HepG2 (cell line): ENCODE results near the gene WDR59. TPM values are rescaled to one million over a fixed set of nuclear protein-coding genes. Genes with fewer than 3 reads are reported as not detected.

ENCODE experiments used
- ATAC-seq: fragments of 200-7000 bp; cut with Tn5 transposase; 3 replicates; pipeline ENCODE4 v1.9.1; 2020; ENCODE audit warnings: mild to moderate bottlenecking, moderate library complexity
- BruUV-seq: library from RNA; stranded (reverse); fragments of 400-500 nt; replicated peaks from 2 replicates; lab custom pipeline; 2021; lab: Mats Ljungman, UMichigan
- CTCF ChIA-PET: fragments of 300-600 bp; formaldehyde crosslinking; extraction: SDS; loops from one replicate; lab custom pipeline; 2021; ENCODE audit warnings: low total read pairs, inconsistent platforms, low intra/inter-chr PET ratio; lab: Yijun Ruan, JAX
- POLR2A ChIA-PET: fragments of 350-600 bp; sonication (Branson Sonifier 250); formaldehyde crosslinking; loops from one replicate; lab custom pipeline; 2020; ENCODE audit warnings: antibody characterized with exemption, inconsistent platforms; lab: Yijun Ruan, JAX
- DNase-seq: peaks from one replicate; pipeline ENCODE4 v3.0.0-alpha.2; 2015; ENCODE audit warnings: low spot score
- FAIRE-seq: peaks from 3 replicates; lab custom pipeline; 2011; peaks lifted over from hg19 to GRCh38; lab: Jason Lieb, UNC
- H2AFZ ChIP-seq: one replicate; pipeline ENCODE4 v1.6.1; 2011; ENCODE audit warnings: low read length, inconsistent platforms
- H3K27ac ChIP-seq: fragments of 300-600 bp; 3 replicates; pipeline ENCODE4 v1.8.0; 2011; ENCODE audit warnings: mixed run types, mild to moderate bottlenecking, mixed read lengths, low read length, inconsistent platforms; ENCODE audit not compliant: insufficient read depth; ENCODE audit errors: extremely low read length
- H3K27me3 ChIP-seq, 2 experiments: fragments of 200-600 bp in 1 of 2; 2 replicates in 1 of 2; 3 replicates in 1 of 2; pipeline versions ENCODE4 v1.6.0 to v1.8.0; 2011; ENCODE audit warnings: low read length in 2 of 2, mild to moderate bottlenecking in 2 of 2, moderate library complexity in 2 of 2, inconsistent platforms in 1 of 2; ENCODE audit not compliant: insufficient read depth in 2 of 2, control insufficient read depth in 1 of 2
- H3K36me3 ChIP-seq, 2 experiments: fragments of 200-600 bp in 1 of 2; replicated peaks in 1 of 2; 2 replicates in 1 of 2; 3 replicates in 1 of 2; pipeline versions ENCODE4 v1.5.1 to v1.8.0; 2011; ENCODE audit warnings: low read length in 2 of 2, inconsistent platforms in 1 of 2; ENCODE audit not compliant: insufficient read depth in 2 of 2, control insufficient read depth in 1 of 2
- H3K4me1 ChIP-seq: 2 replicates; pipeline ENCODE4 v1.5.1; 2012; ENCODE audit warnings: low read length, inconsistent platforms; ENCODE audit not compliant: insufficient read depth
- H3K4me2 ChIP-seq: 2 replicates; pipeline ENCODE4 v1.6.0; 2011; ENCODE audit warnings: low read depth, low read length, inconsistent platforms
- H3K4me3 ChIP-seq, 3 experiments: fragments of 200-600 bp in 1 of 3; sonication (generic), shearing (Covaris generic) in 1 of 3; replicated peaks in 1 of 3; 2 replicates each; pipeline ENCODE4 v1.5.1; 2011 to 2016; ENCODE audit warnings: low read length in 3 of 3, inconsistent platforms in 2 of 3, low read depth in 2 of 3, mild to moderate bottlenecking in 2 of 3, control low read depth in 1 of 3, mixed read lengths in 1 of 3; ENCODE audit not compliant: insufficient read depth in 1 of 3
- H3K79me2 ChIP-seq: one replicate; pipeline ENCODE4 v1.6.1; 2011; ENCODE audit warnings: low read length, inconsistent platforms; ENCODE audit not compliant: insufficient read depth
- H3K9ac ChIP-seq: 2 replicates; pipeline ENCODE4 v1.6.0; 2011; ENCODE audit warnings: mild to moderate bottlenecking, low read depth, low read length, inconsistent platforms; ENCODE audit not compliant: insufficient read depth
- H3K9me3 ChIP-seq: 2 replicates; pipeline ENCODE4 v1.5.1; 2012; ENCODE audit warnings: mild to moderate bottlenecking, low read length
- H4K20me1 ChIP-seq: 2 replicates; pipeline ENCODE4 v1.6.0; 2011; ENCODE audit warnings: inconsistent platforms, mild to moderate bottlenecking, low read length, moderate library complexity; ENCODE audit not compliant: insufficient read depth
- BHLHE40 ChIP-seq: IDR thresholded peaks from 2 replicates; pipeline ENCODE4 v1.6.1; 2011; ENCODE audit warnings: low read length, improper control_type of control experiment
- CBX5 ChIP-seq: sonication (generic); formaldehyde crosslinking; IDR thresholded peaks from 2 replicates; pipeline ENCODE4 v1.4.0; 2020; ENCODE audit warnings: missing genetic modification reagents, borderline replicate concordance
- GLI4 ChIP-seq: sonication (generic); formaldehyde crosslinking; IDR thresholded peaks from 2 replicates; pipeline ENCODE4 v1.5.1; 2020; ENCODE audit warnings: missing genetic modification reagents, mild to moderate bottlenecking, moderate library complexity, borderline replicate concordance
- JUNB ChIP-seq: sonication (generic); formaldehyde crosslinking; IDR thresholded peaks from 2 replicates; pipeline ENCODE4 v1.8.0; 2022; ENCODE audit warnings: missing genetic modification reagents, mild to moderate bottlenecking, borderline replicate concordance
- PPARG ChIP-seq: conservative IDR thresholded peaks from 2 replicates; pipeline ENCODE4 v1.6.1; 2016; ENCODE audit warnings: missing biosample characterization, missing genetic modification reagents
- RELA ChIP-seq: sonication (generic); formaldehyde crosslinking; IDR thresholded peaks from 2 replicates; pipeline ENCODE4 v1.4.0; 2020; ENCODE audit warnings: missing genetic modification reagents
- SPEN ChIP-seq: sonication (generic); formaldehyde crosslinking; IDR thresholded peaks from 2 replicates; pipeline ENCODE4 v1.5.1; 2020; ENCODE audit warnings: low read depth, mild to moderate bottlenecking, missing genetic modification reagents
- U2AF1 ChIP-seq: fragments of 200-400 bp; formaldehyde crosslinking; optimal IDR thresholded peaks from 2 replicates; pipeline ENCODE3; 2017; ENCODE audit warnings: mild to moderate bottlenecking, low read depth, low read length
- ZNF121 ChIP-seq: sonication (generic); formaldehyde crosslinking; IDR thresholded peaks from 2 replicates; pipeline ENCODE4 v1.5.0; 2020; ENCODE audit warnings: mild to moderate bottlenecking, missing genetic modification reagents
- ZNF230 ChIP-seq: sonication (generic); formaldehyde crosslinking; IDR thresholded peaks from 2 replicates; pipeline ENCODE4 v1.4.0; 2020; ENCODE audit warnings: mild to moderate bottlenecking, missing genetic modification reagents
- ZNF383 ChIP-seq: sonication (generic); formaldehyde crosslinking; IDR thresholded peaks from 2 replicates; pipeline ENCODE4 v1.4.0; 2020; ENCODE audit warnings: missing genetic modification reagents, mild to moderate bottlenecking, borderline replicate concordance
- ZNF44 ChIP-seq: sonication (generic); formaldehyde crosslinking; IDR thresholded peaks from 2 replicates; pipeline ENCODE4 v1.5.1; 2020; ENCODE audit warnings: mild to moderate bottlenecking, missing genetic modification reagents
- ZNF790 ChIP-seq: sonication (generic); formaldehyde crosslinking; IDR thresholded peaks from 2 replicates; pipeline ENCODE4 v1.8.0; 2022; ENCODE audit warnings: missing genetic modification reagents, mild to moderate bottlenecking, borderline replicate concordance
- WGBS: methylation state at CpG from one replicate; pipeline ENCODE4 v1.1.6; 2017; ENCODE audit warnings: low lambda C conversion rate; 5-methylcytosine and 5-hydroxymethylcytosine counted together
- in situ Hi-C: cut with HindIII; loops from 2 replicates; pipeline ENCODE4 v1.10.0; 2017; ENCODE audit warnings: low pct_unique_long_range_greater_than_20kb; ENCODE audit not compliant: extremely low pct_ligation_motif_present
- intact Hi-C: fragments of 100-400 bp; cut with micrococcal nuclease; formaldehyde crosslinking; loops from one replicate; pipeline ENCODE4 v1.10.0; 2022; ENCODE audit not compliant: unreplicated experiment
- polyA plus RNA-seq, 8 experiments: library from polyadenylated mRNA; depleted of rRNA in 3 of 8; stranded (reverse) in 7 of 8; unstranded in 1 of 8; fragments of >200 nt; fragmentation: Illumina TruSeq in 4 of 8; extraction: Trizol in 4 of 8; gene quantifications; 2 replicates each; pipeline versions ENCODE4 v1.2.1 to v1.2.3, GENCODE V29; 2011 to 2016; ENCODE audit warnings: low read depth in 4 of 8, missing spikeins in 1 of 8, mixed read lengths in 1 of 8; ENCODE audit not compliant: insufficient read depth in 1 of 8
- total RNA-seq, 5 experiments: library from RNA; depleted of rRNA; stranded (reverse); fragments of >200 nt; fragmentation: Illumina TruSeq; extraction: Trizol; gene quantifications; 2 replicates each; pipeline ENCODE4 v1.2.3, GENCODE V29; 2016; ENCODE audit warnings: low read depth in 1 of 5
- TF ChIP-seq, protein P1 (sequence below): sonication (generic); formaldehyde crosslinking; IDR thresholded peaks from 2 replicates; pipeline ENCODE4 v1.8.0; 2022; ENCODE audit warnings: missing genetic modification reagents, mild to moderate bottlenecking, inconsistent platforms, borderline replicate concordance
- TF ChIP-seq, protein P2 (sequence below): sonication (generic); formaldehyde crosslinking; IDR thresholded peaks from 2 replicates; pipeline ENCODE4 v1.4.0; 2020; ENCODE audit warnings: mild to moderate bottlenecking, missing genetic modification reagents
- TF ChIP-seq, protein P3 (sequence below): sonication (generic); formaldehyde crosslinking; IDR thresholded peaks from 2 replicates; pipeline ENCODE4 v1.4.0; 2020; ENCODE audit warnings: missing genetic modification reagents

Gene WDR59
- total and polyA plus RNA-seq, 2 of the 13 experiments (the other 11 are each of a cell fraction or from before 2014, with no cell fraction given) = 65.2 to 306 TPM

DNA sequence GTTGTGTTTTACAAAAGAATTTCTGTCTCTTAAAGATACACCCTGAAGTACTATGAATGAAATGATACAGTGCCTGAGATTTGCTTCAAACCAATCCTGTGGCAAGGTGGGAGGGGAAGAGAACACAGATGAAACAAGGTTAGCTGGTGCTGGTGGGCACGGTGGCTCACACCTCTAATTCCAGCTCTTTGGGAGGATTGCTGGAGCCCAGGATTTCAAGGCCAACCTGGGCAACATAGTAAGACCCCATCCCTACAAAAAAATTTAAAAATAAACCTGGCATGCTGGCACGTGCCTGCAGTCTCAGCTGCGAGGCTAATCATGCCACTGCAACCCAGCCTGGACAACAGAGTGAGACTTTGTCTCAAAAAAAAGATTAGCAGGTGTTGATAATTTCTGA lies 143.0 kb downstream of the WDR59 start:
- Histone ChIP-seq H3K9ac (no peak overlapping the region), H2AFZ (no peak overlapping the region), H3K36me3 (no peaks in the 10 kb centered on the region), H3K27ac (no peak overlapping the region), H4K20me1 (no peaks in the 10 kb centered on the region), H3K4me3 (no peak overlapping the region), H3K9me3 (no peaks in the 10 kb centered on the region), H3K4me1 (peaks cover 12% of the 10 kb centered on the region), H3K79me2 (no peaks in the 10 kb centered on the region), H3K27me3 (peaks cover 5 to 13% of the 10 kb centered on the region in 2 experiments; a peak in 3 of 5 replicates), H3K4me2 (no peak overlapping the region)
- DNase-seq = no peak
- intact Hi-C loops = no loop called here
- BruUV-seq = no TSS peak
- ChIA-PET POLR2A (interaction anchor here (0.7 kb wide), 1 partner anchor 31 kb away, joined by 3 read pairs; no protein-coding TSS in a partner anchor), CTCF (no interaction called here)
- WGBS = 6% methylated on average over 3 of the region's 3 CpGs
- no peak for ATAC-seq
- in situ Hi-C loops = no loop called here
- no peak for FAIRE-seq
- TF ChIP-seq PPARG (CRISPR knock-in tag) (no peak), CBX5 (CRISPR knock-in tag) (no peak), GLI4 (no peak), BHLHE40 (peak; percentile 32; the same call in 1 of the 2 replicates), ZNF121 (CRISPR knock-in tag) (peak; percentile 71), ZNF44 (CRISPR knock-in tag) (no peak), U2AF1 (no peak), ZNF790 (CRISPR knock-in tag) (no peak), SPEN (CRISPR knock-in tag) (no peak), ZNF383 (CRISPR knock-in tag) (no peak), JUNB (no peak), RELA (no peak), ZNF230 (CRISPR knock-in tag) (no peak)
- TF ChIP-seq, protein P1, sequence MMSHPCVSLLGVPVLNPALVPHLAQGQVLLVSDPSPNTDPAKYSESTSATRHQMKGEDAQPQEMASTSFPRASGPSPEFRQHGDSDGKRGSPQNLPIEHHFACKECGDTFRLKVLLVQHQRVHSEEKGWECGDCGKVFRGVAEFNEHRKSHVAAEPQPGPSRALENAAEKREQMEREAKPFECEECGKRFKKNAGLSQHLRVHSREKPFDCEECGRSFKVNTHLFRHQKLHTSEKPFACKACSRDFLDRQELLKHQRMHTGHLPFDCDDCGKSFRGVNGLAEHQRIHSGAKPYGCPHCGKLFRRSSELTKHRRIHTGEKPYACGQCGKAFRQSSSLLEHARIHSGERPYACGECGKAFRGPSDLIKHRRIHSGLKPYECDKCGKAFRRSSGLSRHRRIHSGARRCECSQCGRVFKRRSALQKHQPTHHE (CRISPR knock-in tag) = no peak
- TF ChIP-seq, protein P2, sequence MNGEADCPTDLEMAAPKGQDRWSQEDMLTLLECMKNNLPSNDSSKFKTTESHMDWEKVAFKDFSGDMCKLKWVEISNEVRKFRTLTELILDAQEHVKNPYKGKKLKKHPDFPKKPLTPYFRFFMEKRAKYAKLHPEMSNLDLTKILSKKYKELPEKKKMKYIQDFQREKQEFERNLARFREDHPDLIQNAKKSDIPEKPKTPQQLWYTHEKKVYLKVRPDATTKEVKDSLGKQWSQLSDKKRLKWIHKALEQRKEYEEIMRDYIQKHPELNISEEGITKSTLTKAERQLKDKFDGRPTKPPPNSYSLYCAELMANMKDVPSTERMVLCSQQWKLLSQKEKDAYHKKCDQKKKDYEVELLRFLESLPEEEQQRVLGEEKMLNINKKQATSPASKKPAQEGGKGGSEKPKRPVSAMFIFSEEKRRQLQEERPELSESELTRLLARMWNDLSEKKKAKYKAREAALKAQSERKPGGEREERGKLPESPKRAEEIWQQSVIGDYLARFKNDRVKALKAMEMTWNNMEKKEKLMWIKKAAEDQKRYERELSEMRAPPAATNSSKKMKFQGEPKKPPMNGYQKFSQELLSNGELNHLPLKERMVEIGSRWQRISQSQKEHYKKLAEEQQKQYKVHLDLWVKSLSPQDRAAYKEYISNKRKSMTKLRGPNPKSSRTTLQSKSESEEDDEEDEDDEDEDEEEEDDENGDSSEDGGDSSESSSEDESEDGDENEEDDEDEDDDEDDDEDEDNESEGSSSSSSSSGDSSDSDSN (CRISPR knock-in tag) = no peak
- TF ChIP-seq, protein P3, sequence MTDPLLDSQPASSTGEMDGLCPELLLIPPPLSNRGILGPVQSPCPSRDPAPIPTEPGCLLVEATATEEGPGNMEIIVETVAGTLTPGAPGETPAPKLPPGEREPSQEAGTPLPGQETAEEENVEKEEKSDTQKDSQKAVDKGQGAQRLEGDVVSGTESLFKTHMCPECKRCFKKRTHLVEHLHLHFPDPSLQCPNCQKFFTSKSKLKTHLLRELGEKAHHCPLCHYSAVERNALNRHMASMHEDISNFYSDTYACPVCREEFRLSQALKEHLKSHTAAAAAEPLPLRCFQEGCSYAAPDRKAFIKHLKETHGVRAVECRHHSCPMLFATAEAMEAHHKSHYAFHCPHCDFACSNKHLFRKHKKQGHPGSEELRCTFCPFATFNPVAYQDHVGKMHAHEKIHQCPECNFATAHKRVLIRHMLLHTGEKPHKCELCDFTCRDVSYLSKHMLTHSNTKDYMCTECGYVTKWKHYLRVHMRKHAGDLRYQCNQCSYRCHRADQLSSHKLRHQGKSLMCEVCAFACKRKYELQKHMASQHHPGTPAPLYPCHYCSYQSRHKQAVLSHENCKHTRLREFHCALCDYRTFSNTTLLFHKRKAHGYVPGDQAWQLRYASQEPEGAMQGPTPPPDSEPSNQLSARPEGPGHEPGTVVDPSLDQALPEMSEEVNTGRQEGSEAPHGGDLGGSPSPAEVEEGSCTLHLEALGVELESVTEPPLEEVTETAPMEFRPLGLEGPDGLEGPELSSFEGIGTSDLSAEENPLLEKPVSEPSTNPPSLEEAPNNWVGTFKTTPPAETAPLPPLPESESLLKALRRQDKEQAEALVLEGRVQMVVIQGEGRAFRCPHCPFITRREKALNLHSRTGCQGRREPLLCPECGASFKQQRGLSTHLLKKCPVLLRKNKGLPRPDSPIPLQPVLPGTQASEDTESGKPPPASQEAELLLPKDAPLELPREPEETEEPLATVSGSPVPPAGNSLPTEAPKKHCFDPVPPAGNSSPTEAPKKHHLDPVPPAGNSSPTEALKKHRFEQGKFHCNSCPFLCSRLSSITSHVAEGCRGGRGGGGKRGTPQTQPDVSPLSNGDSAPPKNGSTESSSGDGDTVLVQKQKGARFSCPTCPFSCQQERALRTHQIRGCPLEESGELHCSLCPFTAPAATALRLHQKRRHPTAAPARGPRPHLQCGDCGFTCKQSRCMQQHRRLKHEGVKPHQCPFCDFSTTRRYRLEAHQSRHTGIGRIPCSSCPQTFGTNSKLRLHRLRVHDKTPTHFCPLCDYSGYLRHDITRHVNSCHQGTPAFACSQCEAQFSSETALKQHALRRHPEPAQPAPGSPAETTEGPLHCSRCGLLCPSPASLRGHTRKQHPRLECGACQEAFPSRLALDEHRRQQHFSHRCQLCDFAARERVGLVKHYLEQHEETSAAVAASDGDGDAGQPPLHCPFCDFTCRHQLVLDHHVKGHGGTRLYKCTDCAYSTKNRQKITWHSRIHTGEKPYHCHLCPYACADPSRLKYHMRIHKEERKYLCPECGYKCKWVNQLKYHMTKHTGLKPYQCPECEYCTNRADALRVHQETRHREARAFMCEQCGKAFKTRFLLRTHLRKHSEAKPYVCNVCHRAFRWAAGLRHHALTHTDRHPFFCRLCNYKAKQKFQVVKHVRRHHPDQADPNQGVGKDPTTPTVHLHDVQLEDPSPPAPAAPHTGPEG (CRISPR knock-in tag) = no peak
